ENCODE results near the gene MBD5. TPM values are rescaled to one million over a fixed set of nuclear protein-coding genes. Genes with fewer than 3 reads are reported as not detected.

MBD5 gene
- total and polyA plus RNA-seq, 4 donors = 2.0 to 15.9 (median 9.5) TPM

DNA sequence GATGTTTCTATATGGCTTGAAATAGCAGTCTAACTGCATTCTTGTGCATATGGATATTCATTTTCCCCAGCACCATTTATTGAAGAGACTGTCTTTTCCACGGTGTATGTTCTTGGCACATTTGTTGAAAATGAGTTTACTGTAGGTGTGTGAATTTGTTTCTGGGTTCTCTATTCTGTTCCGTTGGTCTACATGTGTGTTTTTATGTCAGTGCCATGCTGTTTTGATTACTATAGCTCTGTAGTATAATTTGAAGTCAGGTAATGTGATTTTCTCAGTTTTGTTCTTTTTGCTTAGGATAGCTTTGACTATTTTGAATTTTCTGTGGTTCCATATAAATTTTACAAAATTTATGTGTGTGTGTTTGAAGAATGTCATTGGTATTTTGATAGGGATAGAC lies 201.0 kb downstream of the MBD5 start (continued):
- TF ChIP-seq SP1 (IDR thresholded peaks at IDR 0.05) = no peak
- no peak for TF ChIP-seq NR2F2 (IDR thresholded peaks at IDR 0.05)
- no peak for TF ChIP-seq TAF1 (conservative IDR thresholded peaks at IDR 0.05)
- TF ChIP-seq FOXA1 (IDR thresholded peaks at IDR 0.05) = no peak

DNA sequence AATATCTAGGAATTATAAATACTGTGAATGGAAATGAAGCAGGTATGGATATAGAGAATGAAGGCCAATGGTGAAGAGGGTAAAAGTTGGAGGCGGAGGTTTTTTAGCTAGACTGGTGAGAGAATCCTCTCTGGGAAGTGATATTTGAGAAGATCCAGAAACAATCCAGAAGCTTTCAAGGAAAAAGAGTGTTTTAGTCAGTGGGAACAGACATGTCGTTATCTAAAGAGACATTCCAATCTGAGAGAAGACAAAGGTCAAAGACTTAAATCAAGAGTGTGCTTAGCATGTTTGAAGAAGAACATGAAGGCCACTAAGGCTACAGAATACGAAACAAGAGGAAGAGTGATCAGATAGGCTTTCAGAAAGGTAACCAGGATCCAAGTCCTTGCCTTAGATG lies 211.0 kb downstream of the MBD5 start:
- H3K27me3 ChIP-seq (ENCODE audit: control insufficient read depth in 4 of 4, insufficient read depth in 4 of 4, low read length in 3 of 4) = no peaks in the 10 kb centered on the region
- no peaks in the 10 kb centered on the region for H3K36me3 ChIP-seq (ENCODE audit: control insufficient read depth in 4 of 4, insufficient read depth in 3 of 4, low read depth in 1 of 4, low read length in 3 of 4)
- no peak overlapping the region for H3K9ac ChIP-seq (ENCODE audit: low read depth in 1 of 2, low read length in 2 of 2)
- TF ChIP-seq GABPA (IDR thresholded peaks at IDR 0.05 in 1 of 2, conservative IDR thresholded peaks at IDR 0.05 in 1 of 2) = no peak
- no peak for TF ChIP-seq HNF4G (IDR thresholded peaks at IDR 0.05)
- TF ChIP-seq RXRA (IDR thresholded peaks at IDR 0.05) = no peak
- TF ChIP-seq, protein P1, sequence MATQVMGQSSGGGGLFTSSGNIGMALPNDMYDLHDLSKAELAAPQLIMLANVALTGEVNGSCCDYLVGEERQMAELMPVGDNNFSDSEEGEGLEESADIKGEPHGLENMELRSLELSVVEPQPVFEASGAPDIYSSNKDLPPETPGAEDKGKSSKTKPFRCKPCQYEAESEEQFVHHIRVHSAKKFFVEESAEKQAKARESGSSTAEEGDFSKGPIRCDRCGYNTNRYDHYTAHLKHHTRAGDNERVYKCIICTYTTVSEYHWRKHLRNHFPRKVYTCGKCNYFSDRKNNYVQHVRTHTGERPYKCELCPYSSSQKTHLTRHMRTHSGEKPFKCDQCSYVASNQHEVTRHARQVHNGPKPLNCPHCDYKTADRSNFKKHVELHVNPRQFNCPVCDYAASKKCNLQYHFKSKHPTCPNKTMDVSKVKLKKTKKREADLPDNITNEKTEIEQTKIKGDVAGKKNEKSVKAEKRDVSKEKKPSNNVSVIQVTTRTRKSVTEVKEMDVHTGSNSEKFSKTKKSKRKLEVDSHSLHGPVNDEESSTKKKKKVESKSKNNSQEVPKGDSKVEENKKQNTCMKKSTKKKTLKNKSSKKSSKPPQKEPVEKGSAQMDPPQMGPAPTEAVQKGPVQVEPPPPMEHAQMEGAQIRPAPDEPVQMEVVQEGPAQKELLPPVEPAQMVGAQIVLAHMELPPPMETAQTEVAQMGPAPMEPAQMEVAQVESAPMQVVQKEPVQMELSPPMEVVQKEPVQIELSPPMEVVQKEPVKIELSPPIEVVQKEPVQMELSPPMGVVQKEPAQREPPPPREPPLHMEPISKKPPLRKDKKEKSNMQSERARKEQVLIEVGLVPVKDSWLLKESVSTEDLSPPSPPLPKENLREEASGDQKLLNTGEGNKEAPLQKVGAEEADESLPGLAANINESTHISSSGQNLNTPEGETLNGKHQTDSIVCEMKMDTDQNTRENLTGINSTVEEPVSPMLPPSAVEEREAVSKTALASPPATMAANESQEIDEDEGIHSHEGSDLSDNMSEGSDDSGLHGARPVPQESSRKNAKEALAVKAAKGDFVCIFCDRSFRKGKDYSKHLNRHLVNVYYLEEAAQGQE (IDR thresholded peaks at IDR 0.05) = no peak
- no peak for TF ChIP-seq FOXA1 (IDR thresholded peaks at IDR 0.05)
- TF ChIP-seq SP1 (IDR thresholded peaks at IDR 0.05) = no peak
- TF ChIP-seq NR2F2 (IDR thresholded peaks at IDR 0.05) = no peak
- no peak for TF ChIP-seq EGR1 (IDR thresholded peaks at IDR 0.05; ENCODE audit: low read depth in 2 of 2)
- TF ChIP-seq, protein P2, sequence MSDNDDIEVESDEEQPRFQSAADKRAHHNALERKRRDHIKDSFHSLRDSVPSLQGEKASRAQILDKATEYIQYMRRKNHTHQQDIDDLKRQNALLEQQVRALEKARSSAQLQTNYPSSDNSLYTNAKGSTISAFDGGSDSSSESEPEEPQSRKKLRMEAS (IDR thresholded peaks at IDR 0.05) = no peak
- no peak for TF ChIP-seq RAD21 (IDR thresholded peaks at IDR 0.05)
- TF ChIP-seq JUND (IDR thresholded peaks at IDR 0.05) = no peak
- TF ChIP-seq HNF4A (conservative IDR thresholded peaks at IDR 0.05) = no peak
- no peak for DNase-seq (ENCODE audit: low spot score)
- 89% methylated on average over 3 of the region's 3 CpGs for WGBS
- no peak overlapping the region for H3K4me3 ChIP-seq (ENCODE audit: low read depth in 1 of 3, low read length in 3 of 3)
- no peaks in the 10 kb centered on the region for H3K9me3 ChIP-seq (ENCODE audit: control insufficient read depth in 4 of 4, low read length in 3 of 4)
- no peak overlapping the region for H3K27ac ChIP-seq (ENCODE audit: low read depth in 1 of 2, low read length in 2 of 2)
- H3K4me1 ChIP-seq (ENCODE audit: control insufficient read depth in 4 of 4, insufficient read depth in 4 of 4, low read length in 3 of 4) = no peaks in the 10 kb centered on the region

DNA sequence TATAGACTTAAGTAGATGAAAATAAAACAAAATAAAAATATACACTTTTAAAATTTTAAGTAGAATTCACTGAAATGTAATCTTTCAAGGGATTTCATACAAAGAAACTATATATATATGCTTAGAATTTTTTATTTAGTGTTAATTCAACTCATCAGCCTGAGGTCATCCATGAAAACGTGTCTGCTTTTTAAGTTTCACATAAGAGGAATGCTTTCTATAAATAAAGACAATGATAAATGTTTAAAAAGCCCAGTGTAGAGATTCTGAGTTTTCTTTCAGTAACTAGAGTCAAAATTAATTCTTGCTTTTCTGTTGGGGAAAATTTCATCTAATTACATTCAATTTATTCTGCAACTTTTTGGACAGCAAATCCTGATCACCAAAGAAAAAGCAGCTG lies 213.3 kb downstream of the MBD5 start:
- Histone ChIP-seq H3K9me3 (ENCODE audit: control insufficient read depth in 4 of 4, low read length in 3 of 4) (no peaks in the 10 kb centered on the region), H3K27ac (ENCODE audit: low read depth in 1 of 2, low read length in 2 of 2) (no peak overlapping the region), H3K36me3 (ENCODE audit: control insufficient read depth in 4 of 4, insufficient read depth in 3 of 4, low read depth in 1 of 4, low read length in 3 of 4) (peaks cover 0 to 8% (median 0%) of the 10 kb centered on the region in 4 donors), H3K9ac (ENCODE audit: low read depth in 1 of 2, low read length in 2 of 2) (no peak overlapping the region), H3K27me3 (ENCODE audit: control insufficient read depth in 4 of 4, insufficient read depth in 4 of 4, low read length in 3 of 4) (no peaks in the 10 kb centered on the region), H3K4me3 (ENCODE audit: low read depth in 1 of 3, low read length in 3 of 3) (no peak overlapping the region), H3K4me1 (ENCODE audit: control insufficient read depth in 4 of 4, insufficient read depth in 4 of 4, low read length in 3 of 4) (no peaks in the 10 kb centered on the region)
- 83% methylated on average over 1 of the region's 1 CpG for WGBS
- TF ChIP-seq, protein P3, sequence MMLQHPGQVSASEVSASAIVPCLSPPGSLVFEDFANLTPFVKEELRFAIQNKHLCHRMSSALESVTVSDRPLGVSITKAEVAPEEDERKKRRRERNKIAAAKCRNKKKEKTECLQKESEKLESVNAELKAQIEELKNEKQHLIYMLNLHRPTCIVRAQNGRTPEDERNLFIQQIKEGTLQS (IDR thresholded peaks at IDR 0.05) = no peak
- no peak for TF ChIP-seq RXRA (IDR thresholded peaks at IDR 0.05)
- DNase-seq (ENCODE audit: low spot score) = no peak

DNA sequence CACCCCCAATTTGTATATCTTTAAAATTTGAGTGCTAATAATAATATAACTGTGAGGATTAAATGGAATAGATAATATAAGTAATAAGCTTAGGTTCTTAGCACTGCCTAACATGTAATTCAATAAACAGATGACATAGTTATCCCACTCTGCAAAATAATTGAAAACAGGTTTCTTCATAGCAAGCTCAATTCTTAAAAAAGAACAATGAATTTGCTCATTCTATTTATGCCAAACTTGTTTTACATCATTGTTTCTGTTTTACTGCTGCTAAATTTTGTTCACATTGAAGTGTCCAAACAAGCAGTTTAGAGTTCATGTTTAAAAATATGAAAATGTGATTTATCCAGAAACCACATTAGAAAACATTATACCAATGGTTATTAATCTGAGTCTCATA lies 217.0 kb downstream of the MBD5 start:
- no peaks in the 10 kb centered on the region for H3K27me3 ChIP-seq (ENCODE audit: control insufficient read depth in 4 of 4, insufficient read depth in 4 of 4, low read length in 3 of 4)
- DNase-seq (ENCODE audit: low spot score) = no peak
- H3K9me3 ChIP-seq (ENCODE audit: control insufficient read depth in 4 of 4, low read length in 3 of 4) = no peaks in the 10 kb centered on the region
- H3K4me1 ChIP-seq (ENCODE audit: control insufficient read depth in 4 of 4, insufficient read depth in 4 of 4, low read length in 3 of 4) = no peaks in the 10 kb centered on the region
- TF ChIP-seq JUND (IDR thresholded peaks at IDR 0.05) = no peak
- no peak for TF ChIP-seq FOXA1 (IDR thresholded peaks at IDR 0.05)
- TF ChIP-seq EGR1 (IDR thresholded peaks at IDR 0.05; ENCODE audit: low read depth in 2 of 2) = no peak
- no peak for TF ChIP-seq HNF4G (IDR thresholded peaks at IDR 0.05)
- TF ChIP-seq, protein P4, sequence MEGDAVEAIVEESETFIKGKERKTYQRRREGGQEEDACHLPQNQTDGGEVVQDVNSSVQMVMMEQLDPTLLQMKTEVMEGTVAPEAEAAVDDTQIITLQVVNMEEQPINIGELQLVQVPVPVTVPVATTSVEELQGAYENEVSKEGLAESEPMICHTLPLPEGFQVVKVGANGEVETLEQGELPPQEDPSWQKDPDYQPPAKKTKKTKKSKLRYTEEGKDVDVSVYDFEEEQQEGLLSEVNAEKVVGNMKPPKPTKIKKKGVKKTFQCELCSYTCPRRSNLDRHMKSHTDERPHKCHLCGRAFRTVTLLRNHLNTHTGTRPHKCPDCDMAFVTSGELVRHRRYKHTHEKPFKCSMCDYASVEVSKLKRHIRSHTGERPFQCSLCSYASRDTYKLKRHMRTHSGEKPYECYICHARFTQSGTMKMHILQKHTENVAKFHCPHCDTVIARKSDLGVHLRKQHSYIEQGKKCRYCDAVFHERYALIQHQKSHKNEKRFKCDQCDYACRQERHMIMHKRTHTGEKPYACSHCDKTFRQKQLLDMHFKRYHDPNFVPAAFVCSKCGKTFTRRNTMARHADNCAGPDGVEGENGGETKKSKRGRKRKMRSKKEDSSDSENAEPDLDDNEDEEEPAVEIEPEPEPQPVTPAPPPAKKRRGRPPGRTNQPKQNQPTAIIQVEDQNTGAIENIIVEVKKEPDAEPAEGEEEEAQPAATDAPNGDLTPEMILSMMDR (IDR thresholded peaks at IDR 0.05; ENCODE audit: low read depth, low read length, missing input control) = no peak
- no peak for TF ChIP-seq HNF4A (conservative IDR thresholded peaks at IDR 0.05)
- no peak for TF ChIP-seq SP1 (IDR thresholded peaks at IDR 0.05)
- TF ChIP-seq RXRA (IDR thresholded peaks at IDR 0.05) = no peak
- no peak for TF ChIP-seq NR2F2 (IDR thresholded peaks at IDR 0.05)
- TF ChIP-seq, protein P3 (IDR thresholded peaks at IDR 0.05) = no peak
- TF ChIP-seq, protein P1 (IDR thresholded peaks at IDR 0.05) = no peak
- no peak for TF ChIP-seq TAF1 (conservative IDR thresholded peaks at IDR 0.05)
- no peak overlapping the region for H3K9ac ChIP-seq (ENCODE audit: low read depth in 1 of 2, low read length in 2 of 2)
- H3K36me3 ChIP-seq (ENCODE audit: control insufficient read depth in 4 of 4, insufficient read depth in 3 of 4, low read depth in 1 of 4, low read length in 3 of 4) = peaks cover 0 to 8% (median 0%) of the 10 kb centered on the region in 4 donors
- no peak overlapping the region for H3K4me3 ChIP-seq (ENCODE audit: low read depth in 1 of 3, low read length in 3 of 3)
- H3K27ac ChIP-seq (ENCODE audit: low read depth in 1 of 2, low read length in 2 of 2) = no peak overlapping the region

Data from liver (tissue), 9 donors.